RPMI7951 (cell line): ENCODE data around the gene SCAPER. TPM values are rescaled to one million over a fixed set of nuclear protein-coding genes. Genes with fewer than 3 reads are reported as not detected.
A peak's percentile ranks its signal among the peaks of the same experiment; 100 is the strongest.
"Not testable (repeated sequence)": the region's sequence is repeated elsewhere in the genome, so short reads cannot be mapped to it uniquely, and the experiment has no call there.

Source experiments
- DNase-seq: peaks from one replicate; pipeline ENCODE4 v3.0.0-alpha.2; 2012; ENCODE audit warnings: low read depth
- total RNA-seq: library from RNA; depleted of rRNA; stranded (reverse); fragments of >200 nt; shearing (Covaris generic); gene quantifications from 2 replicates; pipeline ENCODE4 v1.2.3, GENCODE V29; 2014

Gene SCAPER
- total RNA-seq, 1 experiment from 2014 or later = 13.9 TPM

DNA sequence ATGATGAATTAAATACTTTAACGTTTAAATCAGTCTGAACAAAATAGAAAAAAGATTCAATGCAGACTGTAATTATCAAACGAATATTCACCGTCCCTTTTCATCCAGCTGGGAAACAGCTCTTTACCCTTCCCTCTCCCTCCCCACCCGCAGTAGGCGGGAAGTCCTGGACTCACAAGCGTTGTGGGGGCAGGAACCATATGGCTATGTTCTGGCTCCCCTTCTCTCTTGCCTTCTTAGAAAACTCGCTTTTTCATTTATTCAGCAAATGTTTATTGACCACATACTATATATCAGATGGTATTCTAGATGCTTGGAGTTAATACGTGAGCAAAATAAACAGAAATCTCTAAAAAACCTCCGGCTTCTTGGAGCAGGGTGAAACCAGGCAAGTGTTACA, 715 bp upstream of the SCAPER start:
- no peak for DNase-seq

DNA sequence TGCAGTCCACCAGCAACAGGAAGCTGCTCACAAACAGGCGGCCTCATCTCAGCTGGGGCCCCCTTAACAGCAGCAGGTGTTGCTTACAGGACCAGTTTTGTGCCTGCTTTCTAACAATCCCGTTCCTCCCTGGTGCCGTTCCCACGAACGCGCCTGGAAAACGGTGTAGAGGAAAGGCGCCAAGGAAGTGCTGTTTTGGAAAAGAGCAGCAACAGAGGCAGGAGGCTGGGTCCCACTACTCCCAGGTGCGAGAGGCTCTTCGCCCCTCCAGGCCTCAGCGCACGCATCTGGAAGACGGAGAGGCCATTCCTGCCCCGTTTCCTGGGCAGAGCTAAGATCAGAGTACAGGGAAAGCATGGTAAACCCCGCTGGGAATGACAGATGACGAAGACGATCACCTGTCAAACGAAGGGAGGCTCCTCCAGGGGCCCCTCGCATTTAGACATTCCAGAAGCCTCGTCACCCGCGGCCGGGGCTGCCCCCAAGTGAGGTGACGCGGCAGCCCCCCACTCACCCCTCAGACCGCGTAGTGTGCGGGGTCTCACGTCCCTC, 603 bp downstream of the SCAPER start:
- peak; percentile 31 for DNase-seq

DNA sequence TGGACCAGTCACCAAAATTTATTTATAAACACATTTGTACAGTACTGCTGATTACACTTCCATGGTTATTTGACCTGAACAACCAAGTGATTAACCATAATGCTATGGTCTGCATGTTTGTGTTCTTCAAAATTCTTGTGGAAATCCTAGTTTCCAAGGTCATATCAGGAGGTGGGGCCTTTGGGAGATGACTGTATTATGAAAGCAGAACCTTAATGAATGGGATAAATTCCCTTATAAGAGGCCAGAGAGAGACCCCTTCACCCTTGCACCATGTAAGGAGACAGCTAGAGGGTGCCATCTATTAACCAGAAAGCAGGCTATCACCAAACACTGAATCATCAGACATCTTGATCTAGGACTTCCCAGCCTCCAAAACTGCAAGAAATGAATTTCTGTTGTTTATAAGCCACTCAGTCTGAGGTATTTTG, 1.9 kb downstream of the SCAPER start:
- DNase-seq = peak; percentile 44

DNA sequence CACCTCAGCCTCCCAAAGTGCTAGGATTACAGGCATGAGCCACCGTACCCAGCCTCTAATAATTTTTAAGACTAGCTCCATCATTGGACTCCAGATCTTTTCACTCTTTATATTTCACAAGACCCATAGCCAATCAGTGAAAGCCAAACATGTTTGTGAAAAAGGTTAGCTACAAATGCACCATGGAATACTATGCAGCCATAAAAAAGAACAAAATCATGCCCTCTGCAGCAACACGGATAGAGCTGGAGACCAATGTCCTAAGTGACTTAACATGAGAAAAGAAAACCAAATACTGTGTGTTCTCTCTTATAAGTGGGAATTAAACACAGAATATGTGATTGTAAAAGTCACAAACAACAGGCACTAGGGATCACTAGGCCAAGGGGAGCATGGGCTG, 3.2 kb downstream of the SCAPER start:
- DNase-seq = no peak

DNA sequence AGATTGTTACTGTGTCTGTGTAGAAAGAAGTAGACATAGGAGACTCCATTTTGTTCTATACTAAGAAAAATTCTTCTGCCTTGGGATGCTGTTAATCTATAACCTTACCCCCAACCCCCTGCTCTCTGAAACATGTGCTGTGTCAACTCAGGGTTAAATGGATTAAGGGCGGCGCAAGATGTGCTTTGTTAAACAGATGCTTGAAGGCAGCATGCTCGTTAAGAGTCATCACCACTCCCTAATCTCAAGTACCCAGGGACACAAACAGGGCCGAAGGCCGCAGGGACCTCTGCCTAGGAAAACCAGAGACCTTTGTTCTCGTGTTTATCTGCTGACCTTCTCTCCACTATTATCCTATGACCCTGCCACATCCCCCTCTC, 5.2 kb downstream of the SCAPER start:
- not testable (repeated sequence) for DNase-seq

DNA sequence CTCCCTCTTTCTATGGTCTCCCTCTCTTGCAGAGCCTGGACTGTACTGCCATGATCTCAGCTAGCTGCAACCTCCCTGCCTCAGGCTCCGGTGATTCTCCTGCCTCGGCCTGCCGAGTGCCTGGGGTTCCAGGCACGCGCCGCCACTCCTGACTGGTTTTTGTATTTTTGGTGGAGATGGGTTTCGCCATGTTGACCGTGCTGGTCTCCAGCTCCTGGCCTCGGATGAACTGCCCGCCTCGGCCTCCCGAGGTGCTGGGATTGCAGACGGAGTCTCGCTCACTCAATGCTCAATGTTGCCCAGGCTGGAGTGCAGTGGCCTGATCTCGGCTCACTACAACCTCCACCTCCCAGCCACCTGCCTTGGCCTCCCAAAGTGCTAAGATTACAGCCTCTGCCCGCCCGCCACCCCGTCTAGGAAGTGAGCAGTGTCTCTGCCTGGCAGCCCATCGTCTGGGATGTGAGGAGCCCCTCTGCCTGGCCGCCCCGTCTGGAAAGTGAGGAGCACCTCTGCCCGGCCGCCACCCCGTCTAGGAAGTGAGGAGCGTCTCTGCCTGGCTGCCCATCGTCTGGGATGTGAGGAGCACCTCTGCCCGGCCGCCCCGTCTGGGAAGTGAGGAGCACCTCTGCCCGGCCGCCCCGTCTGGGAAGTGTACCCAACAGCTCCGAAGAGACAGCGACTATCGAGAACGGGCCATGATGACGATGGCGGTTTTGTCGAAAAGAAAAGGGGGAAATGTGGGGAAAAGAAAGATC, 5.8 kb downstream of the SCAPER start:
- DNase-seq = not testable (repeated sequence)

DNA sequence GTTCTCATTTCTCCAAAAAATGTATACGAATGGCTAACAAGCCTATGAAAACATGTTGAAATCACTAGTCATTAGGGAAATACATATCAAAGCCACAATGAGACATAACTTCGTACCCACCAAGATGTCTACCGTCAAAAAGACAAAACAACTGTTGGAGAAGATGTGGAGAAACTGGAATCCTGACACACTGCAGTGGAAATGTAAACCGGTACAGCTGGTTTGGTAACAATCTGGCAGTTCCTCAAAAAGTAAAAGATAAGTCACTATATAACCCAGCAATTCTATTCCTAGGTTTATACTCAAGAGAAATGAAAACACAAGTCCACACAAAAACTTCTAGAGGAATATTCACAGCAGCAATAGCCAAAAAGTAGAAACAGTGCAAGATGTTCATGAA, 7.0 kb downstream of the SCAPER start:
- DNase-seq = no peak

DNA sequence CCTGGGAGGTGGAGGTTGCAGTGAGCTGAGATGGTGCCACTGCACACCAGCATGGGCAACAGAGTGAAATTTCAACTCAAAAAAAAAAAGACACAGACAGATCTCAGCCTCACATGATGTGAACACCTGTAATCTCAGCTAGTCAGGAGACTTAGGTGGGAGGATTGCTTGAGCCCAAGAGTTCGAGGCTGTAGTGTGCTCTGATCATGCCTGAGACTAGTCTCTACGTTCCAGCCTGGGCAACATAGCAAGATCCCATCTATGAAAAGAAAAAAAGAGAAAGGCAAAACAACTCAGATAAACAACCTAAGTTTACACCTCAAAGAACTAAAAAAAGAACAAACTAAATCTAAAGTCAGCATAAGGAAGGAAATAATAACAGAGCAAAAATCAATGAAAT, 11.0 kb downstream of the SCAPER start:
- no peak for DNase-seq

DNA sequence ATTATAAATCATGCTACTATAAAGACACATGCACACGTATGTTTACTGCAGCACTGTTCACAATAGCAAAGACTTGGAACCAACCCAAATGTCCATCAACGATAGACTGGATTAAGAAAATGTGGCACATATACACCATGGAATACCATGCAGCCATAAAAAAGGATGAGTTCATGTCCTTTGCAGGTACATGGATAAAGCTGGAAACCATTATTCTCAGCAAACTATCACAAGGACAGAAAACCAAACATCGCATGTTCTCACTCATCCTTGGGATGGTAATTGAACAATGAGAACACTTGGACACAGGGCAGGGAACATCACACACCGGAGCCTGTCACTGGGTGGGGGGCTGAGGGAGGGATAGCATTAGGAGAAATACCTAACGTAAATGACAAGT, 12.3 kb downstream of the SCAPER start:
- DNase-seq = not testable (repeated sequence)

DNA sequence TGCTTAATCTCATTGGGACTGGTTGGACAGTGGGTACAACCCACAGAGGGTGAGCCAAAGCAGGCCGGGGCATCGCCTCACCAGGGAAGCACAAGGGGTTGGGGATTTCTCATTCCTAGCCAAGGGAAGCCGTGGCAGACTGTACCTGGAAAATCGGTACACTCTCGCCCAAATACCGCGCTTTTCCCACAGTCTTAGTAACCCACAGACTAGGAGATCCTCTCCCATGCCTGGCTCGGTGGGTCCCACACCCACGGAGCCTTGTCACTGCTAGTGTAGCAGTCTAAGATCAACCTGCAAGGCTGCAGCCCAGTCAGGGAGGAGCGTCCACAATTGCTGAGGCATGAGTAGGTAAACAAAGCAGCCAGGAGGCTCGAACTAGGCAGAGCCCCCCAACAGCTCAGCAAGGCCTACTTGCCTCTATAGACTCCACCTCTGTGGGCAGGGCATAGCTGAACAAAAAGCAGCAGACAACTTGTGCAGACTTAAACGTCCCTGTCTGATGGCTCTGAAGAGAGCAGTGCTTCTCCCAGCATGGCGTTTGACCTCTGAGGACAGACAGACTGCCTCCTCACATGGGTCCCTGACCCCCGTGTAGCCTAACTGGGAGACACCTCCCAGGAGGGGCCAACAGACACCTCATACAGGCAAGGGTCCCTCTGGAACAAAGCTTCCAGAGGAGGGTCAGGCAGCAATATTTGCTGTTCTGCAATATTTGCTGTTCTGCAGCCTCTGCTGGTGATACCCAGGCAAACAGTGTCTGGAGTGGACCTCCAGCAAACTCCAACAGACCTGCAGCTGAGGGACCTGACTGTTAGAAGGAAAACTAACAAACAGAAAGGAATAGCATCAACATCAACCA, 17.6 kb downstream of the SCAPER start:
- DNase-seq = not testable (repeated sequence)

DNA sequence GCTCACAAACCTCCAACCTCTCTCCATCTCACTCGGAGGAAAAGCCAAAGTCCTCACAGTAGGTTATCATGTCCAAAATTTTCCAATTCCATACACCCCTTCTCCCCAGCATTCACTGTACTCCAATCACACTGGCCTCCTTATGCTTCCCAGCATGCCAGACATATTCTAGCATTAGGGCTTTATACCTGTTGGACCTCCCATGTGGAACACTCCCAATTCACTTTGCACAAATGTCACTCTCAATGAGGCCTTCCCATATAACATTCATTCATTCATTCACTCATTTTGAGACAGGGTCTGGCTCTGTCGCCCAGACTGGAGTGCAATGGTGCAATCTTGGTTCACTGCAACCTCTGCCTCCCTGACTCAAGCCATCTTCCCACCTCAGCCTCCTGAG, 19.9 kb downstream of the SCAPER start:
- no peak for DNase-seq

DNA sequence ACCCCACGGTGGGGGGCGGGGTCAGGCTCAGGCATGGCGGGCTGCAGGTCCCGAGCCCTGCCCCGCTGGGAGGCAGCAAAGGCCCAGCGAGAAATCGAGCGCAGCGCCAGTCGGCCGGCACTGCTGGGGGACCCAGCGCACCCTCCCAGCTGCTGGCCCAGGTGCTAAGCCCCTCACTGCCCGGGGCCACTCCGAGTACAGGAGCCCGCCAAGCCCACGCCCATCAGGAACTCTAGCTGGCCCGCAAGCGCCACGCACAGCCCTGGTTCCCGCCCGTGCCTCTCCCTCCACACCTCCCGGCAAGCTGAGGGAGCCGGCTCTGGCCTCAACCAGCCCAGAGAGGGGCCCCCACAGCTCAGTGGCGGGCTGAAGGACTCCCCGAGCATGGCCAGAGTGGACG, 29.2 kb downstream of the SCAPER start:
- no peak for DNase-seq

DNA sequence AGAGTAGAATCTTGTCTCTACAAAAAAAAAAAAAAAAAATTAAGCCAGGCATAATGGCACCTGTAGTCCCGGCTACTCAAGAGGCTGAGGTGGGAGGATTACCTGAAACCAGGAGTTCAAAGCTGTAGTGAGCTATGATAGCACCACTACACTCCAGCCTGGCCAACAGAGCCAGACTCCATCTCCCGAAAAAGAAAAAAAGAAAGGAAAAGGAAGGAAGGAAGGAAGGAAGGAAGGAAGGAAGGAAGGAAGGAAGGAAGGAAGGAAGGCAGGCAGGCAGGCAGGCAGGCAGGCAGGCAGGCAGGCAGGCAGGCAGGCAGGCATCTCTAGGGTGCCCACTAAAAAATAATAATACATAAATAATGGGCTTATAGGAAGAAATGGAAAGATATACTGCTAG, 32.1 kb downstream of the SCAPER start:
- not testable (repeated sequence) for DNase-seq

DNA sequence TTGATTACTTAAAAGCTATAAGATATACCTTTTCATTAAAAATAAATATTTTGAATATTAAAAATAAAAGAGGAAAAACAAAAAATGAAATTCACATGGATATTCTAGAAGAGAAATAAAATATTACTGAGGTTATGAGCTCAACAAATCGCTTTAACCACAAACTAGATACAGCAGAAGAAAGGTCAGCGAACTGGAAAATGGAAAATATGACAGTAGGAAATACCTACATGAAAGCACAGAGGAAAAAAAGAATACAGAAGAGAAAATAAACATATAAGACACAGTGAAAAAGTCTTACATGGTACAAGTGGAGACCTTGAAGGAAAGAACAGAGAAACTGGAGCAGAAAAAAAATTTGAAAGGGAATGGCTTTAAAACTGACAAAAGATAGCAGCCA, 33.2 kb downstream of the SCAPER start:
- DNase-seq = no peak

DNA sequence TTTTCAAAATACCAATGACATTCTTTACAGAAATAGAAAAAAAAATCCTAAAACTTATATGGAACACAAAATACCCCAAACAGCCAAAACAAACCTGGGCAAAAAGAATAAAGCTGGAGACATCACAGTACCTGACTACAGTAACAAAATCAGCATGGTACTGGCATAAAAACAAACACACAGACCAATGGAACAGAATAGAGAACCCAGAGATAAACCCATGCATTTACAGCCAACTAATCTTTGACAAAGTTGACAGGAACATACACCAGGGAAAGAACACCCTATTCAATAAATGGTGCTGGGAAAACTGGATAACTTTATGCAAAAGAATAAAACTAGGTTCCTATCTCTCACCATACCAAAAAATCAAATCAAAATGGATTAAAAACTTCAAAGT, 36.4 kb downstream of the SCAPER start:
- no peak for DNase-seq

DNA sequence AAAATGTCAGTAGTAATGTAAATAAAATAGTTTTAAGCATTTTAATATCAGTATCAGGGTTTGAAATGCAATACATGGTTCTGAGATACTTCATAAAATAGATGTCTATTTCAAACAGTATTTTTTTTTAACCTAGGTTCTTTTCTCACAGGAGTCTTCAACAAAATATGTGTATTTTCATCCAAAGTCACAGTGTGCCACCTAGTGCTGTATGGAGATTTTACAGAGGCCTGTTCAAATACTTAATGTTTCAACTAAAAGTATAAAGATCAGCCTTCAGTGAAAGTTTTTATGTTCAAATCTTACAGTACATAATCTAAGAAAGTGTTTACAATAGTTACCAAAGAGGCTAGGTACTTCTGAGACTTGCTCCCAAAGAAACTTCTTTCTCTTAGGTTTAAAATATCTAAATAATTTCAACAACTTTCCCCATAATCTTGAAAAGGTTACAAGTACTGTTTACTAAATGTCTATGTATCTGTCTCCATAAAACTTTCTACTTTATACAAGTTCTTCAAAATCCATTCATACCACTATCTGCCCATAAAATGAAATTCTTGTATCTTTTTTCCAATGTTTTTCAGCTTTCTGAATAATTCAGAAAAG, 38.3 kb downstream of the SCAPER start:
- peak; percentile 38 for DNase-seq

DNA sequence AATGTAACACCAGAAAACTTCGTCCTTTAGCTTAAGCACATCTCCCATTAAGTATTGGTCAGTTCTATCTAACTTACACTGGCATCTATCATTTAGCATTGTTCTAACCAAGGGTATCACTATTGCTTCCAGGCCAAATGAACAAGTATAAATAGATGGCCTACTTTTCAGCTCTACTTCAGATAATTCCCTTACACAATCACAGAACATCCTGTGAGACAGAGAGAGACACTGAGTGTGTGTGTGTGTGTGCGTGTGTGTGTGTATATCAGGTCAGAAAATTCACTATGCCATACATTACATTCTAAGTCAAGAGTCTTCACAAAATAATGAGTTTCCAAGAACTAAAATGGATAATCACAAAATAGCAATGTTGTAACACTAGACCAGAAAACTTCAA, 39.1 kb downstream of the SCAPER start:
- peak; percentile 5 for DNase-seq

DNA sequence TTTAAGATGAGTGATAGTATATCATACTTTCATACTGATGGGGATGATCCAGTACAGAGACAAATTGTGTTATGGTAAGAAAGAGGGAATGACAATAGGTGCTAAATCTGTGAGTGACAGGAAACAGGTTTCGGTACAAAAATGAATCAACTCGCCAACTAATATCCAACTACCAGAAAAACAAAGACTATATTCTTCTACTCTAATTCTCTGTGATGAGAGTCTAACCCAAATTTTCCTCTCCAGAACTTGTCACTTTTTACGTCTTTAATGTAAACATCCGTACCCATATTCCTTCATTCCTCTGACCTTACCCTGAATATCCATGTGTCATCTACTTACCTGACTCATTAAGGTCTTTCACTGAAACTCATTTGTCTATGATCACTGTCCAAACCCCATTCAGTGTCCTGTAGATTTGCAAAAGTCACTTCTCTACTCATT, 39.6 kb downstream of the SCAPER start:
- no peak for DNase-seq

DNA sequence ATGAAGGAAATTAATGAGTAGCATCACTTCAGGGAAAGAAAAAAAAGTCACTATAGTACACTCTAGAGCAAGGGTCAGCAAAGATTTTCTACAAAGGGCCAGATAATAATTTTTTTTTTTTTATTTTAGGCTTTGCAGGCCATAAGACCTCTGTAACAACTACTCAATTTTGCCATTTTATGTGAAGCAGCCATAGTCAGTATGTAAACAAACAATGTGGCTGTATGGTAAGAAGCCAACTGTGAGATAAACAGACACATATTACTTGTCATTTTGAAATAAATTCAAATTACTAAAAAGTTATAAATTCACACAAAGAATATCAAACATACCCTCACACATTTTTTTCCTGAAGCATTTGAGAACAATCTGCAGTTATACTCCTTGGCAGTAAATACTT, 40.6 kb downstream of the SCAPER start:
- DNase-seq = no peak

DNA sequence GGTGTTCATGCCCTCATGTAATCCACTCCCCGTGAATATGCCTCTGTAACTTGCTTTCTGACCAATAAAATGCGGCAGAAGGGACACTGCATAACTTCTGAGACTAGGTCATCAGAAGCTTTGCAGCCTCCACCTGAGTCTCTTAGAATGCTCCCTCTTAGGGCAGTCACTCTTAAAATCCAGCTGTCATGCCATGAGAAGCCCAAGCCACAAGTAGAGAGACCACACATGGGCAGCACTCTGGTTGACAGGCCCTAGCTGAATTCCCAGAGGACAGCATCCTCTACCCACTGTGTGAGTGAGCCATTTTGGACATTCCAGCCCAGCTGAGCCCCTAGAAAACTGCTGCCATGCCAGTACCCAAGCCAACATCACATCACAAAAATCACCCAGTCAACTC, 41.4 kb downstream of the SCAPER start:
- no peak for DNase-seq

DNA sequence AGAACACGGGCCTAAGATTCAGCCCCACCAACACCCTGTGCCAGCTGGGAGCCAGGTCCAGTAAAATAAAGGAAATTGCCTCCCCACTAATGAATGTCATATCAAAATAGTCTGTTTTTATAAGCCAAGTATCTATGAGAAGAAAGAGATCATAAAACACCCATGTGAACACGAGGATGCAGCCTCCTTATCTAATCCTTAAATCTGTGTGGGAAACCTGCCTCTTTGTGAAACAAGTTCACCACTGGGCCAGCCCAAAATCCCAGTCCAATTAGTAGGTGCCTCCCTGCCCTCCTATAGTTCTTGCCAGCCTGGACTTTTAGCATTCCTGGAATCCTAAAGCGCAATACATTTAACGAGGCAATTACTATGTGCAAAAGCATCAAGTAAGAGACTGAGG, 42.0 kb downstream of the SCAPER start:
- DNase-seq = no peak

DNA sequence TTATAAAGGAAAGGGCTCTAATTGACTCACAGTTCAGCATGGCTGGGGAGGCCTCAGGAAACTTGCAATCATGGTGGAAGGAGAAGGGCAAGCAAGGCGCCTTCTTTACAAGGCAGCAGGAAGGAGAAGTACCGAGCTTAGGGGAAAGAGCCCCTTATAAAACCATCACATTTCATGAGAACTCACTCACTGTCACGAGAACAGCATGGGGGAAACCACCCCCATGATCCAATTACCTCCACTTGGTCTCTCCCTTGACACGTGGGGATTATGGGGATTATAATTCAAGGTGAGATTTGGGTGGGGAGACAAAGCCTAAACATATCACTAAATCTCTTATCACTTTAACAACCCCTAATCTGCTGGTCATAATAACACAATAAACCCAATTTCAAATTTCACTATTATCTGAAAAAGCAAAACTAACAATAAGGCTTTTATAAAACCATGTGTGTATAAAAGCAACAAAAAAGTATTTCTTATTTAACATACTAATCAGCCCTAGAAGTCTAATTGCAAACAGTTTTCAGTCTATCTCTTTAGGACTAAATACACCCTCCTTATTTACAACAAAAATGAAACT, 43.2 kb downstream of the SCAPER start:
- DNase-seq = no peak
